ENCODE results near the gene TMEM167A.

The TMEM167A gene

DNA sequence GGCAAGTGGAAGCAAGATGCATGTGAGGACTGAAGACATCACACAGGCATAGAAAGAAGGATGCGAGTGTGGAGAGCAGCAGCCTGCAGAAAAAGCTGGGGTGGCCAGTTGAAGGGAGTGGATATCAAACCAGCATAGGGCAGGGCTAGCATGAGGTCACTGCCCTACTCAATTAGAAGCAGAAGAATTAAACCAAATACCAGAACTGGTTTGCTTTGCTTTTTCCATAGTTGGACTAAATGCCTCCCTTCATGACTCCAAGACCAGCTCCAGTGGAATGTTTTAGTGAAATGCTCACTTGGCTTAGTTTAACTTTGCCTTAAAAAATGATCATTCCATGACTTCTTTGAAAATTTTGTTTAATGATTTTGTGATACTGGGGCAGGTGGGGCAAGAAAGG lies 45.8 kb downstream of the TMEM167A start:
- TF ChIP-seq EZH2 (IDR thresholded peaks at IDR 0.05; ENCODE audit: borderline replicate concordance, low read length), result no peak
- TF ChIP-seq, protein P1, sequence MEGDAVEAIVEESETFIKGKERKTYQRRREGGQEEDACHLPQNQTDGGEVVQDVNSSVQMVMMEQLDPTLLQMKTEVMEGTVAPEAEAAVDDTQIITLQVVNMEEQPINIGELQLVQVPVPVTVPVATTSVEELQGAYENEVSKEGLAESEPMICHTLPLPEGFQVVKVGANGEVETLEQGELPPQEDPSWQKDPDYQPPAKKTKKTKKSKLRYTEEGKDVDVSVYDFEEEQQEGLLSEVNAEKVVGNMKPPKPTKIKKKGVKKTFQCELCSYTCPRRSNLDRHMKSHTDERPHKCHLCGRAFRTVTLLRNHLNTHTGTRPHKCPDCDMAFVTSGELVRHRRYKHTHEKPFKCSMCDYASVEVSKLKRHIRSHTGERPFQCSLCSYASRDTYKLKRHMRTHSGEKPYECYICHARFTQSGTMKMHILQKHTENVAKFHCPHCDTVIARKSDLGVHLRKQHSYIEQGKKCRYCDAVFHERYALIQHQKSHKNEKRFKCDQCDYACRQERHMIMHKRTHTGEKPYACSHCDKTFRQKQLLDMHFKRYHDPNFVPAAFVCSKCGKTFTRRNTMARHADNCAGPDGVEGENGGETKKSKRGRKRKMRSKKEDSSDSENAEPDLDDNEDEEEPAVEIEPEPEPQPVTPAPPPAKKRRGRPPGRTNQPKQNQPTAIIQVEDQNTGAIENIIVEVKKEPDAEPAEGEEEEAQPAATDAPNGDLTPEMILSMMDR (IDR thresholded peaks at IDR 0.05; ENCODE audit: low read length), result no peak
- H4K20me1 ChIP-seq (ENCODE audit: insufficient read depth, low read length), result no peaks in the 10 kb centered on the region
- peaks cover 6% of the 10 kb centered on the region for H3K4me1 ChIP-seq (ENCODE audit: insufficient read depth, low read length, severe bottlenecking)
- no peaks in the 10 kb centered on the region for H3K9me2 ChIP-seq (ENCODE audit: low read depth, low read length)
- H3K9me3 ChIP-seq (ENCODE audit: low read length), result no peaks in the 10 kb centered on the region
- no peak overlapping the region for H3K9ac ChIP-seq (ENCODE audit: low read length)
- no peaks in the 10 kb centered on the region for H3K79me2 ChIP-seq (ENCODE audit: insufficient read depth, low read length)
- H3K4me3 ChIP-seq (ENCODE audit: low read depth, low read length, poor library complexity, severe bottlenecking), result no peak overlapping the region
- no peaks in the 10 kb centered on the region for H3K27me3 ChIP-seq (ENCODE audit: insufficient read depth, low read length)
- H3K4me2 ChIP-seq (ENCODE audit: low read length), result no peak overlapping the region
- H3K27ac ChIP-seq (ENCODE audit: low read depth, low read length, poor library complexity, severe bottlenecking), result no peak overlapping the region
- no peaks in the 10 kb centered on the region for H3K36me3 ChIP-seq (ENCODE audit: insufficient read depth, low read length)
- H2AFZ ChIP-seq (ENCODE audit: low read length), result no peak overlapping the region
- no peaks in the 10 kb centered on the region for H3F3A ChIP-seq (ENCODE audit: insufficient read depth, low read length)

DNA sequence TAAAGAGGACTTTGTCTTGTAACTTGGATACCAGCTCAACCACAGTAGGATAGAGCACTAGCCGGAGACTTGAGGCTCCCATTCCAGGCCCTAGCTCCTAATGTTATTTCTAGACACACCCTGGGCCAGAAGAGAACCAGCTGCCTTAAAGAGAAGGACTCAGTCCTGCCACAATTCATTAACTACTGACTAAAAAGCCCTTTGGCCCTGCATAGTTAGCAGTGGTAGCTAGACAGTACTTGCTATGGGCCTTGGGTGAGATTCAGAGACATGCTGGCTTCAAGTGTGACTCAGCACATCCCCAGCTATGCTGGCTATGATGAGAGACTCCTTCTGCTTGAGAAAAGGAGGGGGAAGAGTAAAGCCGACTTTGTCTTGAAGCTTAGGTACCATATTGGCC lies 47.3 kb downstream of the TMEM167A start:
- H3F3A ChIP-seq (ENCODE audit: insufficient read depth, low read length), result no peaks in the 10 kb centered on the region
- H3K9me3 ChIP-seq (ENCODE audit: low read length), result no peaks in the 10 kb centered on the region
- H3K4me2 ChIP-seq (ENCODE audit: low read length), result no peak overlapping the region
- no peaks in the 10 kb centered on the region for H4K20me1 ChIP-seq (ENCODE audit: insufficient read depth, low read length)
- H2AFZ ChIP-seq (ENCODE audit: low read length), result no peak overlapping the region
- peaks cover 6% of the 10 kb centered on the region for H3K4me1 ChIP-seq (ENCODE audit: insufficient read depth, low read length, severe bottlenecking)
- H3K79me2 ChIP-seq (ENCODE audit: insufficient read depth, low read length), result no peaks in the 10 kb centered on the region
- H3K36me3 ChIP-seq (ENCODE audit: insufficient read depth, low read length), result no peaks in the 10 kb centered on the region
- no peak overlapping the region for H3K9ac ChIP-seq (ENCODE audit: low read length)
- no peak overlapping the region for H3K27ac ChIP-seq (ENCODE audit: low read depth, low read length, poor library complexity, severe bottlenecking)
- no peak overlapping the region for H3K4me3 ChIP-seq (ENCODE audit: low read depth, low read length, poor library complexity, severe bottlenecking)
- TF ChIP-seq EZH2 (IDR thresholded peaks at IDR 0.05; ENCODE audit: borderline replicate concordance, low read length), result no peak
- TF ChIP-seq, protein P1 (IDR thresholded peaks at IDR 0.05; ENCODE audit: low read length), result no peak
- H3K9me2 ChIP-seq (ENCODE audit: low read depth, low read length), result no peaks in the 10 kb centered on the region
- H3K27me3 ChIP-seq (ENCODE audit: insufficient read depth, low read length), result no peaks in the 10 kb centered on the region

DNA sequence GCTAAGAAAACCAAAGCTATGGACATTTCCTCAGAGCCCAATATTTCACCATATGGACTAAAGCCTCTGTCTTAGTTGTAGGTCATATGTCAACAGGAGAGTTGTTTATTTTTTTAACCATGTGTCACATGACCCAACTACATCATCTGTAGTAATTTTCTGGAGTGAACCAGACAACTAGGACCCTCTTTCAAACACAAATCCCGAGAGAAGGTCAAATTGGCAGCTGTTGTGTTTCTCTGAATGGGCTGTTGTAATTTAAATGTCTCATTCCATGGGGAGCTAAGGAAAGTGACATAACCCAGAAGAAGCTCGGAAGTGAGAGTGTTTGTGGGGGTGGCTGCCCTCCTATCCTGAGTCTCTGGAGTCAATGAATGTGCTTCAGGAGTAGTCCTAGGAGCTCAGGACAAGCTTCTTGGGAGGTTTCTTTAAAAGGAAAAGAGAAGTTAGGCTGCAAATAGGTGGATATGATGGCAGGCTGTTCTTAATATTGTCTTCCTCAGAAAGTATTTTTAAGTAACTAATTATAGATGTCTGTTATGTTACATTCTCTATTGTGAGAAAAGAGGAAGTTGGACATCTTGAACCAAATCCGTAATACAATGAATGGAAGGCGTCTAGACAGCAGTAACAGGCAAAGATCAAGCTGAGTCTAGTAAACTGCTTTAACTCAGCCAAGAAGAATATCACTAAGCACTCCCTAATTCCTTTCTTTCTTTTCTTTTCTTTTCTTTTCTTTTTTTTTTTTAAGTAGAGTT lies 50.1 kb downstream of the TMEM167A start:
- H3K27ac ChIP-seq (ENCODE audit: low read depth, low read length, poor library complexity, severe bottlenecking), result no peak overlapping the region
- H3K4me3 ChIP-seq (ENCODE audit: low read depth, low read length, poor library complexity, severe bottlenecking), result no peak overlapping the region
- peaks cover 6% of the 10 kb centered on the region for H3K4me1 ChIP-seq (ENCODE audit: insufficient read depth, low read length, severe bottlenecking)
- no peaks in the 10 kb centered on the region for H3F3A ChIP-seq (ENCODE audit: insufficient read depth, low read length)
- H3K27me3 ChIP-seq (ENCODE audit: insufficient read depth, low read length), result no peaks in the 10 kb centered on the region
- H4K20me1 ChIP-seq (ENCODE audit: insufficient read depth, low read length), result no peaks in the 10 kb centered on the region
- no peak overlapping the region for H2AFZ ChIP-seq (ENCODE audit: low read length)
- no peaks in the 10 kb centered on the region for H3K36me3 ChIP-seq (ENCODE audit: insufficient read depth, low read length)
- no peak overlapping the region for H3K9ac ChIP-seq (ENCODE audit: low read length)
- TF ChIP-seq, protein P1 (IDR thresholded peaks at IDR 0.05; ENCODE audit: low read length), result no peak
- TF ChIP-seq EZH2 (IDR thresholded peaks at IDR 0.05; ENCODE audit: borderline replicate concordance, low read length), result no peak
- H3K79me2 ChIP-seq (ENCODE audit: insufficient read depth, low read length), result no peaks in the 10 kb centered on the region
- no peaks in the 10 kb centered on the region for H3K9me3 ChIP-seq (ENCODE audit: low read length)
- H3K9me2 ChIP-seq (ENCODE audit: low read depth, low read length), result no peaks in the 10 kb centered on the region
- no peak overlapping the region for H3K4me2 ChIP-seq (ENCODE audit: low read length)
